ENCODE data around the gene PRAC1. TPM values are rescaled to one million over a fixed set of nuclear protein-coding genes. Genes with fewer than 3 reads are reported as not detected.

The PRAC1 gene
- total RNA-seq = not detected

- 9% methylated on average over 20 of the region's 21 CpGs for WGBS
- H3K4me1 ChIP-seq = peaks cover 26 to 59% (median 43%) of the 10 kb centered on the region in 4 donors
- peak within 1 kb of the TSS in 2 of 4 donors; percentile 5 to 12 for H3K4me3 ChIP-seq
- no peaks in the 10 kb centered on the region for H3K36me3 ChIP-seq
- no peak for DNase-seq (ENCODE audit: extremely low spot score)
- peaks cover 16 to 100% (median 100%) of the 10 kb centered on the region in 4 donors for H3K27me3 ChIP-seq
- TF ChIP-seq POLR2AphosphoS5 (IDR thresholded peaks at IDR 0.05) (no peak), CTCF (IDR thresholded peaks at IDR 0.05) (no peak), POLR2A (IDR thresholded peaks at IDR 0.05; ENCODE audit: low read depth) (no peak), EP300 (IDR thresholded peaks at IDR 0.05) (no peak)
- H3K9me3 ChIP-seq = no peaks in the 10 kb centered on the region
- intact Hi-C loops (cut with DNase I) = no loop called here
- no peak within 1 kb of the TSS for H3K27ac ChIP-seq (replicated peaks in 1 of 4)
Observed at GRCh38 chr17:48722201-48722907, at the start of gene PRAC1. PRAC1 (minus strand) TSS chr17:48722518; CDS start chr17:48722392, 126 bp downstream.

GRCh38 chr17:48770954-48771353, 48.6 kb upstream of the PRAC1 start:
- Histone ChIP-seq H3K4me1 (no peaks in the 10 kb centered on the region), H3K4me3 (no peak overlapping the region), H3K9me3 (peaks cover 0 to 2% (median 0%) of the 10 kb centered on the region in 4 donors), H3K27me3 (peaks cover 0 to 58% (median 0%) of the 10 kb centered on the region in 4 donors), H3K36me3 (no peaks in the 10 kb centered on the region), H3K27ac (replicated peaks in 1 of 4) (no peak overlapping the region)
- DNase-seq (ENCODE audit: extremely low spot score) = no peak
- TF ChIP-seq POLR2A (IDR thresholded peaks at IDR 0.05; ENCODE audit: low read depth) = no peak
- TF ChIP-seq CTCF (IDR thresholded peaks at IDR 0.05) = no peak
- no peak for TF ChIP-seq POLR2AphosphoS5 (IDR thresholded peaks at IDR 0.05)
- no peak for TF ChIP-seq EP300 (IDR thresholded peaks at IDR 0.05)
- 62% methylated on average over 3 of the region's 3 CpGs for WGBS
- intact Hi-C loops (cut with DNase I) = no loop called here

GRCh38 chr17:48769009-48769675, 46.8 kb upstream of the PRAC1 start:
- WGBS = 79% methylated on average over 3 of the region's 5 CpGs
- H3K9me3 ChIP-seq = no peaks in the 10 kb centered on the region
- H3K4me3 ChIP-seq = no peak overlapping the region
- no peak for DNase-seq (ENCODE audit: extremely low spot score)
- peaks cover 0 to 57% (median 0%) of the 10 kb centered on the region in 4 donors for H3K27me3 ChIP-seq
- H3K4me1 ChIP-seq = no peaks in the 10 kb centered on the region
- intact Hi-C loops (cut with DNase I) = no loop called here
- H3K27ac ChIP-seq (replicated peaks in 1 of 4) = no peak overlapping the region
- TF ChIP-seq POLR2AphosphoS5 (IDR thresholded peaks at IDR 0.05) = no peak
- TF ChIP-seq CTCF (IDR thresholded peaks at IDR 0.05) = no peak
- no peak for TF ChIP-seq POLR2A (IDR thresholded peaks at IDR 0.05; ENCODE audit: low read depth)
- no peak for TF ChIP-seq EP300 (IDR thresholded peaks at IDR 0.05)
- H3K36me3 ChIP-seq = no peaks in the 10 kb centered on the region

GRCh38 chr17:48767263-48767774, 45.0 kb upstream of the PRAC1 start:
- H3K4me1 ChIP-seq = no peaks in the 10 kb centered on the region
- intact Hi-C loops (cut with DNase I) = no loop called here
- no peaks in the 10 kb centered on the region for H3K9me3 ChIP-seq
- 97% methylated on average over 4 of the region's 4 CpGs for WGBS
- TF ChIP-seq EP300 (IDR thresholded peaks at IDR 0.05) (no peak), POLR2AphosphoS5 (IDR thresholded peaks at IDR 0.05) (no peak), POLR2A (IDR thresholded peaks at IDR 0.05; ENCODE audit: low read depth) (no peak), CTCF (IDR thresholded peaks at IDR 0.05) (no peak)
- H3K27me3 ChIP-seq = peaks cover 0 to 63% (median 0%) of the 10 kb centered on the region in 4 donors
- H3K4me3 ChIP-seq = no peak overlapping the region
- H3K27ac ChIP-seq (replicated peaks in 1 of 4) = no peak overlapping the region
- no peaks in the 10 kb centered on the region for H3K36me3 ChIP-seq
- DNase-seq (ENCODE audit: extremely low spot score) = no peak
